GM23338 (cell line): ENCODE results near the gene MAST3. TPM values are rescaled to one million over a fixed set of nuclear protein-coding genes. Genes with fewer than 3 reads are reported as not detected.
A peak's percentile ranks its signal among the peaks of the same experiment; 100 is the strongest.

Experiments
- ATAC-seq: fragments of 200-7000 bp; cut with Tn5 transposase; 3 replicates; pipeline ENCODE4 v1.9.1; 2020
- DNase-seq: peaks from one replicate; pipeline ENCODE4 v3.0.0-alpha.2; 2015; ENCODE audit warnings: low spot score
- H2AFZ ChIP-seq: fragments of 200-600 bp; sonication (generic); 2 replicates; pipeline ENCODE4 v1.8.0; 2016; ENCODE audit warnings: antibody characterized with exemption, mild to moderate bottlenecking, moderate library complexity
- H3F3A ChIP-seq: fragments of 200-600 bp; sonication (generic); replicated peaks from 2 replicates; pipeline ENCODE4 v1.8.0; 2017; ENCODE audit warnings: antibody characterized with exemption, mixed run types, low read depth
- H3K27ac ChIP-seq: fragments of 200-600 bp; sonication (generic); 2 replicates; pipeline ENCODE4 v1.6.1; 2016; ENCODE audit warnings: low read depth
- H3K27me3 ChIP-seq: fragments of 200-600 bp; sonication (generic); 2 replicates; pipeline ENCODE4 v1.8.0; 2016; ENCODE audit warnings: mild to moderate bottlenecking, mixed run types, moderate library complexity; ENCODE audit not compliant: insufficient read depth
- H3K36me3 ChIP-seq: fragments of 200-600 bp; sonication (generic); 2 replicates; pipeline ENCODE4 v1.8.0; 2016; ENCODE audit warnings: mild to moderate bottlenecking; ENCODE audit not compliant: insufficient read depth
- H3K4me1 ChIP-seq: fragments of 200-600 bp; sonication (generic); 2 replicates; pipeline ENCODE4 v1.8.0; 2016; ENCODE audit warnings: mild to moderate bottlenecking, moderate library complexity; ENCODE audit not compliant: insufficient read depth
- H3K4me2 ChIP-seq: fragments of 200-600 bp; sonication (generic); 2 replicates; pipeline ENCODE4 v1.7.1; 2017; ENCODE audit warnings: mixed run types
- H3K4me3 ChIP-seq: fragments of 200-600 bp; sonication (generic); 2 replicates; pipeline ENCODE4 v1.6.1; 2016; ENCODE audit warnings: mixed run types
- H3K79me2 ChIP-seq: fragments of 200-600 bp; sonication (generic); replicated peaks from 2 replicates; pipeline ENCODE4 v1.8.0; 2017; ENCODE audit warnings: mild to moderate bottlenecking; ENCODE audit not compliant: insufficient read depth
- H3K9me2 ChIP-seq: fragments of 200-600 bp; sonication (generic); 2 replicates; pipeline ENCODE4 v1.8.0; 2017; ENCODE audit not compliant: insufficient read depth
- H4K20me1 ChIP-seq: fragments of 200-600 bp; sonication (generic); replicated peaks from 2 replicates; pipeline ENCODE4 v1.8.0; 2017; ENCODE audit warnings: mild to moderate bottlenecking; ENCODE audit not compliant: insufficient read depth
- H3K27ac Mint-ChIP-seq: 2 replicates; pipeline ENCODE4 v1.8.0; 2020; ENCODE audit warnings: inconsistent platforms, mild to moderate bottlenecking, moderate library complexity, mixed read lengths
- H3K27me3 Mint-ChIP-seq: 3 replicates; pipeline ENCODE4 v1.8.0; 2022; ENCODE audit warnings: low read depth, mild to moderate bottlenecking, moderate library complexity, mixed read lengths, inconsistent platforms; ENCODE audit not compliant: insufficient read depth, poor library complexity
- H3K36me3 Mint-ChIP-seq: 3 replicates; pipeline ENCODE4 v1.8.0; 2021; ENCODE audit warnings: low read depth, mild to moderate bottlenecking, inconsistent platforms, moderate library complexity, mixed read lengths
- H3K4me1 Mint-ChIP-seq: 3 replicates; pipeline ENCODE4 v1.8.0; 2020; ENCODE audit warnings: mild to moderate bottlenecking, inconsistent platforms, mixed read lengths
- H3K4me3 Mint-ChIP-seq: 3 replicates; pipeline ENCODE4 v1.8.0; 2021; ENCODE audit warnings: moderate library complexity, mild to moderate bottlenecking, inconsistent platforms, mixed read lengths
- H3K9me3 Mint-ChIP-seq: 3 replicates; pipeline ENCODE4 v1.8.0; 2020; ENCODE audit warnings: moderate library complexity, mild to moderate bottlenecking, inconsistent platforms, mixed read lengths
- CREB1 ChIP-seq: fragments of 250-450 bp; sonication (Bioruptor Pico); IDR thresholded peaks from 2 replicates; pipeline ENCODE4 v1.5.0; 2020; ENCODE audit warnings: low read depth, mild to moderate bottlenecking, moderate library complexity
- EZH2 ChIP-seq: fragments of 200-600 bp; sonication (generic); IDR thresholded peaks from one replicate; pipeline ENCODE4 v1.8.0; 2017; ENCODE audit warnings: antibody characterized with exemption, mild to moderate bottlenecking, low read depth; ENCODE audit not compliant: unreplicated experiment
- EZH2phosphoT487 ChIP-seq: fragments of 200-600 bp; sonication (generic); IDR thresholded peaks from one replicate; pipeline ENCODE4 v1.8.1; 2018; ENCODE audit warnings: antibody characterized with exemption; ENCODE audit not compliant: unreplicated experiment
- JUNB ChIP-seq: IDR thresholded peaks from one replicate; pipeline ENCODE4 v1.6.1; 2016; ENCODE audit warnings: antibody characterized with exemption; ENCODE audit not compliant: unreplicated experiment
- NANOG ChIP-seq: IDR thresholded peaks from 2 replicates; pipeline ENCODE4 v1.6.1; 2016; ENCODE audit warnings: antibody characterized with exemption, borderline replicate concordance
- POLR2AphosphoS5 ChIP-seq: IDR thresholded peaks from 2 replicates; pipeline ENCODE4 v1.6.1; 2016; ENCODE audit warnings: antibody characterized with exemption, low read depth
- STAT1 ChIP-seq: IDR thresholded peaks from one replicate; pipeline ENCODE4 v1.6.1; 2016; ENCODE audit warnings: antibody characterized with exemption; ENCODE audit not compliant: unreplicated experiment
- ZNF114 ChIP-seq: fragments of 250-450 bp; sonication (Bioruptor Pico); IDR thresholded peaks from 2 replicates; pipeline ENCODE4 v1.5.0; 2020; ENCODE audit warnings: mild to moderate bottlenecking, moderate library complexity
- ZNF462 ChIP-seq: fragments of 250-450 bp; sonication (Bioruptor Pico); IDR thresholded peaks from 2 replicates; pipeline ENCODE4 v1.5.0; 2020; ENCODE audit warnings: mild to moderate bottlenecking, moderate library complexity
- polyA plus RNA-seq: library from polyadenylated mRNA; unstranded; fragments of >200 nt; fragmentation: Nextera tagmentation; extraction: Ambion mirVana; gene quantifications from 2 replicates; pipeline ENCODE4 v1.2.1, GENCODE V29; 2016
- total RNA-seq: library from RNA; depleted of rRNA; stranded (reverse); fragments of >200 nt; shearing (Covaris generic); gene quantifications from 2 replicates; pipeline ENCODE4 v1.2.3, GENCODE V29; 2014
- TF ChIP-seq, protein P1 (sequence below): IDR thresholded peaks from 2 replicates; pipeline ENCODE4 v1.6.1; 2016; ENCODE audit warnings: antibody characterized with exemption
- TF ChIP-seq, protein P2 (sequence below): IDR thresholded peaks from one replicate; pipeline ENCODE4 v1.6.1; 2018; ENCODE audit warnings: antibody characterized with exemption; ENCODE audit not compliant: unreplicated experiment
- TF ChIP-seq, protein P3 (sequence below), 2 experiments: fragments of 200-600 bp in 1 of 2; sonication (generic) in 1 of 2; conservative IDR thresholded peaks; 2 replicates each; pipeline versions ENCODE4 v1.5.1 to v1.6.1; 2016 to 2017; ENCODE audit warnings: antibody characterized with exemption in 2 of 2, low read depth in 2 of 2, mild to moderate bottlenecking in 2 of 2, moderate library complexity in 1 of 2

The MAST3 gene
- total and polyA plus RNA-seq, 2 experiments from 2014 or later, result 5.6 to 8.8 TPM

GRCh38 chr19:18051887-18052286, 45.7 kb upstream of the MAST3 start:
- TF ChIP-seq STAT1 (no peak), JUNB (no peak), NANOG (no peak), EZH2 (no peak), EZH2phosphoT487 (no peak), CREB1 (CRISPR knock-in tag) (no peak), POLR2AphosphoS5 (no peak), ZNF114 (CRISPR knock-in tag) (no peak), ZNF462 (CRISPR knock-in tag) (no peak)
- TF ChIP-seq, protein P1, sequence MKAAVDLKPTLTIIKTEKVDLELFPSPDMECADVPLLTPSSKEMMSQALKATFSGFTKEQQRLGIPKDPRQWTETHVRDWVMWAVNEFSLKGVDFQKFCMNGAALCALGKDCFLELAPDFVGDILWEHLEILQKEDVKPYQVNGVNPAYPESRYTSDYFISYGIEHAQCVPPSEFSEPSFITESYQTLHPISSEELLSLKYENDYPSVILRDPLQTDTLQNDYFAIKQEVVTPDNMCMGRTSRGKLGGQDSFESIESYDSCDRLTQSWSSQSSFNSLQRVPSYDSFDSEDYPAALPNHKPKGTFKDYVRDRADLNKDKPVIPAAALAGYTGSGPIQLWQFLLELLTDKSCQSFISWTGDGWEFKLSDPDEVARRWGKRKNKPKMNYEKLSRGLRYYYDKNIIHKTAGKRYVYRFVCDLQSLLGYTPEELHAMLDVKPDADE, result no peak
- TF ChIP-seq, protein P2, sequence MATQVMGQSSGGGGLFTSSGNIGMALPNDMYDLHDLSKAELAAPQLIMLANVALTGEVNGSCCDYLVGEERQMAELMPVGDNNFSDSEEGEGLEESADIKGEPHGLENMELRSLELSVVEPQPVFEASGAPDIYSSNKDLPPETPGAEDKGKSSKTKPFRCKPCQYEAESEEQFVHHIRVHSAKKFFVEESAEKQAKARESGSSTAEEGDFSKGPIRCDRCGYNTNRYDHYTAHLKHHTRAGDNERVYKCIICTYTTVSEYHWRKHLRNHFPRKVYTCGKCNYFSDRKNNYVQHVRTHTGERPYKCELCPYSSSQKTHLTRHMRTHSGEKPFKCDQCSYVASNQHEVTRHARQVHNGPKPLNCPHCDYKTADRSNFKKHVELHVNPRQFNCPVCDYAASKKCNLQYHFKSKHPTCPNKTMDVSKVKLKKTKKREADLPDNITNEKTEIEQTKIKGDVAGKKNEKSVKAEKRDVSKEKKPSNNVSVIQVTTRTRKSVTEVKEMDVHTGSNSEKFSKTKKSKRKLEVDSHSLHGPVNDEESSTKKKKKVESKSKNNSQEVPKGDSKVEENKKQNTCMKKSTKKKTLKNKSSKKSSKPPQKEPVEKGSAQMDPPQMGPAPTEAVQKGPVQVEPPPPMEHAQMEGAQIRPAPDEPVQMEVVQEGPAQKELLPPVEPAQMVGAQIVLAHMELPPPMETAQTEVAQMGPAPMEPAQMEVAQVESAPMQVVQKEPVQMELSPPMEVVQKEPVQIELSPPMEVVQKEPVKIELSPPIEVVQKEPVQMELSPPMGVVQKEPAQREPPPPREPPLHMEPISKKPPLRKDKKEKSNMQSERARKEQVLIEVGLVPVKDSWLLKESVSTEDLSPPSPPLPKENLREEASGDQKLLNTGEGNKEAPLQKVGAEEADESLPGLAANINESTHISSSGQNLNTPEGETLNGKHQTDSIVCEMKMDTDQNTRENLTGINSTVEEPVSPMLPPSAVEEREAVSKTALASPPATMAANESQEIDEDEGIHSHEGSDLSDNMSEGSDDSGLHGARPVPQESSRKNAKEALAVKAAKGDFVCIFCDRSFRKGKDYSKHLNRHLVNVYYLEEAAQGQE, result no peak
- TF ChIP-seq, protein P3, sequence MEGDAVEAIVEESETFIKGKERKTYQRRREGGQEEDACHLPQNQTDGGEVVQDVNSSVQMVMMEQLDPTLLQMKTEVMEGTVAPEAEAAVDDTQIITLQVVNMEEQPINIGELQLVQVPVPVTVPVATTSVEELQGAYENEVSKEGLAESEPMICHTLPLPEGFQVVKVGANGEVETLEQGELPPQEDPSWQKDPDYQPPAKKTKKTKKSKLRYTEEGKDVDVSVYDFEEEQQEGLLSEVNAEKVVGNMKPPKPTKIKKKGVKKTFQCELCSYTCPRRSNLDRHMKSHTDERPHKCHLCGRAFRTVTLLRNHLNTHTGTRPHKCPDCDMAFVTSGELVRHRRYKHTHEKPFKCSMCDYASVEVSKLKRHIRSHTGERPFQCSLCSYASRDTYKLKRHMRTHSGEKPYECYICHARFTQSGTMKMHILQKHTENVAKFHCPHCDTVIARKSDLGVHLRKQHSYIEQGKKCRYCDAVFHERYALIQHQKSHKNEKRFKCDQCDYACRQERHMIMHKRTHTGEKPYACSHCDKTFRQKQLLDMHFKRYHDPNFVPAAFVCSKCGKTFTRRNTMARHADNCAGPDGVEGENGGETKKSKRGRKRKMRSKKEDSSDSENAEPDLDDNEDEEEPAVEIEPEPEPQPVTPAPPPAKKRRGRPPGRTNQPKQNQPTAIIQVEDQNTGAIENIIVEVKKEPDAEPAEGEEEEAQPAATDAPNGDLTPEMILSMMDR (conservative IDR thresholded peaks at IDR 0.05; ENCODE audit: low read depth in 2 of 2), result no peak
- DNase-seq (no peak), ATAC-seq (peak; percentile 73)
- H3F3A ChIP-seq, result no peaks in the 10 kb centered on the region
- no peaks in the 10 kb centered on the region for H4K20me1 ChIP-seq
- no peak overlapping the region for H3K27ac ChIP-seq
- no peaks in the 10 kb centered on the region for H3K36me3 ChIP-seq
- no peaks in the 10 kb centered on the region for H3K9me2 ChIP-seq
- Mint-ChIP-seq H3K36me3 (no peaks in the 10 kb centered on the region; the same call in 2 of the 3 replicates), H3K4me1 (no peaks in the 10 kb centered on the region), H3K27me3 (peaks cover 10% of the 10 kb centered on the region), H3K27ac (no peak overlapping the region), H3K4me3 (no peak overlapping the region), H3K9me3 (no peaks in the 10 kb centered on the region)
- H2AFZ ChIP-seq, result no peak overlapping the region
- no peaks in the 10 kb centered on the region for H3K4me1 ChIP-seq
- no peak overlapping the region for H3K4me3 ChIP-seq
- H3K4me2 ChIP-seq, result no peak overlapping the region
- H3K79me2 ChIP-seq, result no peaks in the 10 kb centered on the region
- H3K27me3 ChIP-seq, result no peaks in the 10 kb centered on the region
